IPS DF 6.9 (cell line): ENCODE measurements around the gene BCR.

ENCODE experiments used
- DNase-seq: peaks from one replicate; pipeline ENCODE4 v3.0.0-alpha.2; 2013; ENCODE audit warnings: low read depth, low spot score
- H3K27ac ChIP-seq: one replicate; pipeline ENCODE4 v1.5.1; 2013; ENCODE audit warnings: low read length, control low read depth
- H3K27me3 ChIP-seq: 2 replicates; pipeline ENCODE4 v1.6.1; 2013; ENCODE audit warnings: mild to moderate bottlenecking, low read length; ENCODE audit not compliant: control insufficient read depth, insufficient read depth
- H3K36me3 ChIP-seq: 2 replicates; pipeline ENCODE4 v1.6.1; 2013; ENCODE audit warnings: low read length; ENCODE audit not compliant: control insufficient read depth, insufficient read depth
- H3K4me1 ChIP-seq: 2 replicates; pipeline ENCODE4 v1.6.1; 2013; ENCODE audit warnings: low read length; ENCODE audit not compliant: control insufficient read depth, insufficient read depth
- H3K4me3 ChIP-seq: 2 replicates; pipeline ENCODE4 v1.5.1; 2013; ENCODE audit warnings: mild to moderate bottlenecking, low read length
- H3K9me3 ChIP-seq: 2 replicates; pipeline ENCODE4 v1.6.1; 2013; ENCODE audit warnings: low read length, inconsistent platforms; ENCODE audit not compliant: control insufficient read depth, insufficient read depth
- WGBS: extraction: QIAGEN DNeasy Blood & Tissue Kit; methylation state at CpG from one replicate; pipeline ENCODE4 v1.1.7; 2013; ENCODE audit warnings: mixed read lengths, missing lambda C conversion rate; ENCODE audit not compliant: insufficient read length, insufficient coverage; 5-methylcytosine and 5-hydroxymethylcytosine counted together

BCR gene

GRCh38 chr22:23248583-23248982 lies 68.3 kb downstream of the BCR start:
- Histone ChIP-seq H3K9me3 (no peaks in the 10 kb centered on the region), H3K4me3 (no peak overlapping the region), H3K27me3 (no peaks in the 10 kb centered on the region), H3K36me3 (no peaks in the 10 kb centered on the region; the same call in 1 of the 2 replicates), H3K4me1 (peaks cover 27% of the 10 kb centered on the region), H3K27ac (no peak overlapping the region)
- no peak for DNase-seq
- WGBS, result no CpG with 5 or more reads among the region's 2 CpGs

- H3K4me3 ChIP-seq, result no peak overlapping the region
- H3K27ac ChIP-seq, result no peak overlapping the region
- H3K4me1 ChIP-seq, result peaks cover 19% of the 10 kb centered on the region
- H3K36me3 ChIP-seq, result peaks cover 7% of the 10 kb centered on the region; the same call in 1 of the 2 replicates
- no peak for DNase-seq
- H3K9me3 ChIP-seq, result no peaks in the 10 kb centered on the region
- WGBS, result no CpG with 5 or more reads among the region's 16 CpGs
- no peaks in the 10 kb centered on the region for H3K27me3 ChIP-seq
Measured at GRCh38 chr22:23250056-23250784, 69.9 kb downstream of the BCR start.

- DNase-seq, result no peak
- Histone ChIP-seq H3K27me3 (no peaks in the 10 kb centered on the region), H3K27ac (no peak overlapping the region), H3K9me3 (no peaks in the 10 kb centered on the region), H3K36me3 (peaks cover 8% of the 10 kb centered on the region; the same call in 1 of the 2 replicates), H3K4me1 (peaks cover 17% of the 10 kb centered on the region), H3K4me3 (no peak overlapping the region)
- no CpG with 5 or more reads among the region's 14 CpGs for WGBS
Measured at GRCh38 chr22:23250785-23251363, 70.6 kb downstream of the BCR start.

GRCh38 chr22:23251445-23252093 lies 71.3 kb downstream of the BCR start:
- H3K4me3 ChIP-seq, result no peak overlapping the region
- no peaks in the 10 kb centered on the region for H3K9me3 ChIP-seq
- no peaks in the 10 kb centered on the region for H3K27me3 ChIP-seq
- H3K27ac ChIP-seq, result no peak overlapping the region
- WGBS, result no CpG with 5 or more reads among the region's 8 CpGs
- DNase-seq, result no peak
- peaks cover 8% of the 10 kb centered on the region; the same call in 1 of the 2 replicates for H3K36me3 ChIP-seq
- H3K4me1 ChIP-seq, result peaks cover 17% of the 10 kb centered on the region

- H3K4me1 ChIP-seq, result peaks cover 12% of the 10 kb centered on the region
- WGBS, result no CpG with 5 or more reads among the region's 19 CpGs
- DNase-seq, result no peak
- H3K36me3 ChIP-seq, result peaks cover 8% of the 10 kb centered on the region
- no peaks in the 10 kb centered on the region for H3K27me3 ChIP-seq
- no peaks in the 10 kb centered on the region for H3K9me3 ChIP-seq
- no peak overlapping the region for H3K4me3 ChIP-seq
- no peak overlapping the region for H3K27ac ChIP-seq
Measured at GRCh38 chr22:23253475-23254055, 73.3 kb downstream of the BCR start.

- DNase-seq, result no peak
- no CpG with 5 or more reads among the region's 8 CpGs for WGBS
- no peak overlapping the region for H3K27ac ChIP-seq
Measured at GRCh38 chr22:23255506-23256170, 75.3 kb downstream of the BCR start.

GRCh38 chr22:23256171-23256932 lies 76.0 kb downstream of the BCR start:
- DNase-seq, result no peak
- Histone ChIP-seq H3K36me3 (peaks cover 13% of the 10 kb centered on the region), H3K4me1 (peaks cover 11% of the 10 kb centered on the region), H3K9me3 (no peaks in the 10 kb centered on the region), H3K4me3 (no peak overlapping the region), H3K27ac (no peak overlapping the region), H3K27me3 (no peaks in the 10 kb centered on the region)
- WGBS, result no CpG with 5 or more reads among the region's 10 CpGs

More at GRCh38 chr22:23255506-23256170, 75.3 kb downstream of the BCR start:
- H3K27me3 ChIP-seq, result no peaks in the 10 kb centered on the region
- H3K4me1 ChIP-seq, result peaks cover 11% of the 10 kb centered on the region
- H3K4me3 ChIP-seq, result no peak overlapping the region
- H3K36me3 ChIP-seq, result peaks cover 8% of the 10 kb centered on the region
- H3K9me3 ChIP-seq, result no peaks in the 10 kb centered on the region

- no peak overlapping the region for H3K27ac ChIP-seq
- H3K4me3 ChIP-seq, result no peak overlapping the region
- no peak for DNase-seq
- H3K9me3 ChIP-seq, result no peaks in the 10 kb centered on the region
- H3K4me1 ChIP-seq, result peaks cover 4% of the 10 kb centered on the region
- H3K36me3 ChIP-seq, result peaks cover 15% of the 10 kb centered on the region
- H3K27me3 ChIP-seq, result no peaks in the 10 kb centered on the region
- no CpG with 5 or more reads among the region's 19 CpGs for WGBS
Measured at GRCh38 chr22:23256986-23257888, 76.9 kb downstream of the BCR start.
